OCI-LY7 (cell line): ENCODE data around the gene RHBDD1.

Source experiments
- CTCF ChIP-seq: fragments of 200-600 bp; sonication (generic); conservative IDR thresholded peaks from 2 replicates; pipeline ENCODE4 v1.5.1; 2014; ENCODE audit warnings: mild to moderate bottlenecking, antibody characterized with exemption, low read length, moderate library complexity, mixed read lengths
- EZH2phosphoT487 ChIP-seq: fragments of 200-600 bp; sonication (generic); IDR thresholded peaks from 2 replicates; pipeline ENCODE4 v1.6.1; 2018; ENCODE audit warnings: low read depth, borderline replicate concordance, mild to moderate bottlenecking, mixed run types, antibody characterized with exemption, low read length, moderate library complexity, mixed read lengths

DNA sequence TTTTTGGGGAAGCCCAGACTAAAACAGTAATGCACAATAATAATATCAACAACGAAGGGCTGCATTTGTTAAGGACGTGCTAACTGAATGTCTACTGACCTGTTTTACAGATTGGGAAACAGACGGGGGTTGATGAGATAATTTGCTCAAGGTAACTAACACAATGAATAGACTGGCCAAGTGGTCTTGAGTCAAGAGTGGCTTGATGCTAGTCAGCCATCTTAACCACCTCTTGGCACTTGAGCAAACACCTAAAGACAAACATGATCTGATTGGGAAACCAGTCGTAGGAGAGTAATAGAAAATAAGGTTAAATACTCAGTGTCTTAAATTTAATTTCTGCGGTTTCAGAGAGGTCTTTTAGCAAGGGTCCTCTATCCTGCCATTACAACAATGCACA is 14.2 kb downstream of the RHBDD1 start:
- TF ChIP-seq CTCF = no peak
- no peak for TF ChIP-seq EZH2phosphoT487
